ENCODE results near the gene RYR2.

DNA sequence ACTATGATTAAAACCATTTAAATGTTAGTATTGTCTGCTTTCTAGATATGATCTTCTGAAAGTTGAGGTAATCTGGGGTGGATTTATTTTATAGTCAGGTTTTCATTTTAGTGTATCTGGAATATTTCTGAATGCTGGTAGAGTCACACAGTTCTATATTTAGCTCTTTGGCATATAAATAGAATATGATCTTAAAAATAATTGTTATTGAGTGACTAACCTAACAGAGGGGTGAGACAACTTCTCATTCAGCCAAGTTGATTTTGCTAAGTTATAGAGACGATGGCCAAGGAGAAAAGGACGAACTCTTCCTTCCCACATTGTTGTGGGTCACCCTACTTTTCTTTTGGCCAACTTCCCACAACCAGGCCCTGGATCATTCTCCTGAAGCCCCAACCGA is 30.6 kb upstream of the RYR2 start:
- TF ChIP-seq, protein P1, sequence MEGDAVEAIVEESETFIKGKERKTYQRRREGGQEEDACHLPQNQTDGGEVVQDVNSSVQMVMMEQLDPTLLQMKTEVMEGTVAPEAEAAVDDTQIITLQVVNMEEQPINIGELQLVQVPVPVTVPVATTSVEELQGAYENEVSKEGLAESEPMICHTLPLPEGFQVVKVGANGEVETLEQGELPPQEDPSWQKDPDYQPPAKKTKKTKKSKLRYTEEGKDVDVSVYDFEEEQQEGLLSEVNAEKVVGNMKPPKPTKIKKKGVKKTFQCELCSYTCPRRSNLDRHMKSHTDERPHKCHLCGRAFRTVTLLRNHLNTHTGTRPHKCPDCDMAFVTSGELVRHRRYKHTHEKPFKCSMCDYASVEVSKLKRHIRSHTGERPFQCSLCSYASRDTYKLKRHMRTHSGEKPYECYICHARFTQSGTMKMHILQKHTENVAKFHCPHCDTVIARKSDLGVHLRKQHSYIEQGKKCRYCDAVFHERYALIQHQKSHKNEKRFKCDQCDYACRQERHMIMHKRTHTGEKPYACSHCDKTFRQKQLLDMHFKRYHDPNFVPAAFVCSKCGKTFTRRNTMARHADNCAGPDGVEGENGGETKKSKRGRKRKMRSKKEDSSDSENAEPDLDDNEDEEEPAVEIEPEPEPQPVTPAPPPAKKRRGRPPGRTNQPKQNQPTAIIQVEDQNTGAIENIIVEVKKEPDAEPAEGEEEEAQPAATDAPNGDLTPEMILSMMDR (conservative IDR thresholded peaks at IDR 0.05), result no peak
- TF ChIP-seq ZFX (IDR thresholded peaks at IDR 0.05), result no peak
